K562 (cell line): Measurements from ENCODE around the gene SORT1. TPM values are rescaled to one million over a fixed set of nuclear protein-coding genes. Genes with fewer than 3 reads are reported as not detected.

Experiments
- FOXK2 ChIP-seq, 2 experiments: fragments of 450-650 bp; IDR thresholded peaks in 1 of 2; conservative IDR thresholded peaks in 1 of 2; 2 replicates each; pipeline ENCODE4 v1.6.1; 2016; ENCODE audit warnings: low read depth in 2 of 2, mild to moderate bottlenecking in 1 of 2
- KLF13 ChIP-seq: fragments of 450-650 bp; IDR thresholded peaks from 2 replicates; pipeline ENCODE4 v1.6.1; 2016; ENCODE audit warnings: missing genetic modification characterization, low read depth, mild to moderate bottlenecking, missing compliant biosample characterization, moderate library complexity, borderline replicate concordance
- PHTF2 ChIP-seq: fragments of 250-450 bp; sonication (Bioruptor Pico); IDR thresholded peaks from 2 replicates; pipeline ENCODE4 v1.5.0; 2021; ENCODE audit warnings: mild to moderate bottlenecking
- TEAD2 ChIP-seq: fragments of 450-650 bp; IDR thresholded peaks from 2 replicates; pipeline ENCODE4 v1.6.1; 2016; ENCODE audit warnings: missing genetic modification characterization, control low read depth, missing compliant biosample characterization
- ZNF384 ChIP-seq: IDR thresholded peaks from 2 replicates; pipeline ENCODE4 v1.6.1; 2012; ENCODE audit warnings: low read depth, low read length, improper control_type of control experiment
- polyA plus RNA-seq, 8 experiments: library from polyadenylated mRNA; depleted of rRNA in 4 of 8; stranded (reverse) in 5 of 8; unstranded in 3 of 8; fragments of >200 nt; fragmentation: Nextera tagmentation in 2 of 8; fragmentation: Illumina TruSeq in 1 of 8; extraction: Ambion mirVana in 2 of 8; extraction: Trizol in 1 of 8; gene quantifications; 2 replicates each; pipeline versions ENCODE4 v1.2.1 to v1.2.3, GENCODE V29; 2011 to 2014; ENCODE audit warnings: inconsistent platforms in 1 of 8, missing spikeins in 1 of 8
- total RNA-seq, 7 experiments: library from RNA; depleted of rRNA in 6 of 7; stranded (reverse); fragments of >200 nt in 6 of 7; fragmentation: Illumina TruSeq in 2 of 7; extraction: Trizol in 2 of 7; gene quantifications; 2 replicates each; pipeline versions ENCODE4 v1.2.1 to v1.2.3, GENCODE V29; 2011 to 2021; ENCODE audit warnings: low replicate concordance in 1 of 7
- TF ChIP-seq, protein P1 (sequence below): IDR thresholded peaks from 3 replicates; pipeline ENCODE4 v1.6.1; 2011; ENCODE audit warnings: borderline replicate concordance, mild to moderate bottlenecking, moderate library complexity; ENCODE audit not compliant: insufficient read length; ENCODE audit errors: extremely low read depth
- TF ChIP-seq, protein P2 (sequence below): sonication (generic); formaldehyde crosslinking; IDR thresholded peaks from 2 replicates; pipeline ENCODE4 v1.8.0; 2022; ENCODE audit warnings: missing genetic modification reagents, mild to moderate bottlenecking, borderline replicate concordance
- TF ChIP-seq, protein P3 (sequence below): sonication (generic); formaldehyde crosslinking; IDR thresholded peaks from 2 replicates; pipeline ENCODE4 v1.8.1; 2023; ENCODE audit warnings: mild to moderate bottlenecking, missing genetic modification reagents
- TF ChIP-seq, protein P4 (sequence below): fragments of 250-450 bp; sonication (Bioruptor Pico); IDR thresholded peaks from 2 replicates; pipeline ENCODE4 v1.8.0; 2022; ENCODE audit warnings: moderate library complexity, mild to moderate bottlenecking, inconsistent platforms
- TF ChIP-seq, protein P5 (sequence below): sonication (generic); IDR thresholded peaks from 2 replicates; pipeline ENCODE4 v1.6.1; 2016
- TF ChIP-seq, protein P6 (sequence below): fragments of 450-650 bp; conservative IDR thresholded peaks from 2 replicates; pipeline ENCODE4 v1.6.1; 2016; ENCODE audit warnings: missing genetic modification characterization, low read depth, mild to moderate bottlenecking, missing compliant biosample characterization, moderate library complexity
- TF ChIP-seq, protein P7 (sequence below): IDR thresholded peaks from 2 replicates; pipeline ENCODE4 v1.6.1; 2014; ENCODE audit warnings: antibody characterized with exemption

The SORT1 gene
- total and polyA plus RNA-seq, 9 of the 15 experiments (the other 6 are each of a cell fraction or from before 2014, with no cell fraction given), result 27.4 to 112 (median 65.0) TPM

DNA sequence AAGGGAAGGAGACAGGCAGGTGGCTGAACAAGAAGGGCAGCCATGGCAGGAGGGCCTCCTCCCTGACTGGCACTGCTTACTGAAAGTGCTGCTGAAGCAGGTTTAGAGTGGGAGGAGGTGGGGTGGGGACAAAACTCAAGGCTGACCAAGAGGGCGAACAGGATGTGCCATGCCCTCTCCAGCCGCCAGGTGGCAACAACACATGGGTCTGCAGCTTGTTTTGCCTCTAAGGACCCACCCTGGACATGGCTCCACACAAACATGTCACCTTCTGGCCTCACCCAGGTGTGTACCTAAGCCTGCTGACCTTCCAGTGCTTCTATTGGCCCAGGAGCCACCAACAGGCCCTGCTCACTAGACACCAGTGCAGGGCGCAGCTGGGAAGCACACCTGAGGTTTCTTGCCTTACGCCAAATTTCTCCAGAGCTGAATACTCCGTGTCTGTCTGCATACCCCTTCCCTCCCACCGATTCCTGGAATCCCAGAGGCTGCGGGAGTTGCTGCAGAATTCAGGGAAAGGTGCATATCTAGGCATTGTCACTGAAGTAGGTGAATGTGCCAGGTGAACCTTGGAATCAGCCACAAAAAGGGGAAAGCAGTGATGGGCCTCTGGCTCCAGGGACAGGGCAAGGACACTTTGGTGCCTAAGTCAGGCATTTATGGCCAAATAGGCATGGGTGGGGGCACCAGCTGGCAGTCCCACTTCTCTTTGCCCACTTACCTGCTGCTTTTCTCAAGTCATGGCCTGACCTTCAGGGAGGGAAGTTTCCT lies 120.1 kb downstream of the SORT1 start (continued):
- TF ChIP-seq, protein P1, sequence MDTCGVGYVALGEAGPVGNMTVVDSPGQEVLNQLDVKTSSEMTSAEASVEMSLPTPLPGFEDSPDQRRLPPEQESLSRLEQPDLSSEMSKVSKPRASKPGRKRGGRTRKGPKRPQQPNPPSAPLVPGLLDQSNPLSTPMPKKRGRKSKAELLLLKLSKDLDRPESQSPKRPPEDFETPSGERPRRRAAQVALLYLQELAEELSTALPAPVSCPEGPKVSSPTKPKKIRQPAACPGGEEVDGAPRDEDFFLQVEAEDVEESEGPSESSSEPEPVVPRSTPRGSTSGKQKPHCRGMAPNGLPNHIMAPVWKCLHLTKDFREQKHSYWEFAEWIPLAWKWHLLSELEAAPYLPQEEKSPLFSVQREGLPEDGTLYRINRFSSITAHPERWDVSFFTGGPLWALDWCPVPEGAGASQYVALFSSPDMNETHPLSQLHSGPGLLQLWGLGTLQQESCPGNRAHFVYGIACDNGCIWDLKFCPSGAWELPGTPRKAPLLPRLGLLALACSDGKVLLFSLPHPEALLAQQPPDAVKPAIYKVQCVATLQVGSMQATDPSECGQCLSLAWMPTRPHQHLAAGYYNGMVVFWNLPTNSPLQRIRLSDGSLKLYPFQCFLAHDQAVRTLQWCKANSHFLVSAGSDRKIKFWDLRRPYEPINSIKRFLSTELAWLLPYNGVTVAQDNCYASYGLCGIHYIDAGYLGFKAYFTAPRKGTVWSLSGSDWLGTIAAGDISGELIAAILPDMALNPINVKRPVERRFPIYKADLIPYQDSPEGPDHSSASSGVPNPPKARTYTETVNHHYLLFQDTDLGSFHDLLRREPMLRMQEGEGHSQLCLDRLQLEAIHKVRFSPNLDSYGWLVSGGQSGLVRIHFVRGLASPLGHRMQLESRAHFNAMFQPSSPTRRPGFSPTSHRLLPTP, result no peak
- TF ChIP-seq, protein P2, sequence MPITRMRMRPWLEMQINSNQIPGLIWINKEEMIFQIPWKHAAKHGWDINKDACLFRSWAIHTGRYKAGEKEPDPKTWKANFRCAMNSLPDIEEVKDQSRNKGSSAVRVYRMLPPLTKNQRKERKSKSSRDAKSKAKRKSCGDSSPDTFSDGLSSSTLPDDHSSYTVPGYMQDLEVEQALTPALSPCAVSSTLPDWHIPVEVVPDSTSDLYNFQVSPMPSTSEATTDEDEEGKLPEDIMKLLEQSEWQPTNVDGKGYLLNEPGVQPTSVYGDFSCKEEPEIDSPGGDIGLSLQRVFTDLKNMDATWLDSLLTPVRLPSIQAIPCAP (CRISPR knock-in tag), result no peak
- TF ChIP-seq ZNF384 (no peak), FOXK2 (conservative IDR thresholded peaks at IDR 0.05 in 1 of 2, IDR thresholded peaks at IDR 0.05 in 1 of 2; ENCODE audit: low read depth in 2 of 2) (peak in 1 of 2 experiments; percentile 74; a peak in 1 of 4 replicates), KLF13 (tag) (peak; percentile 51; the same call in 1 of the 2 replicates), PHTF2 (CRISPR knock-in tag) (no peak), TEAD2 (no peak)
- TF ChIP-seq, protein P3, sequence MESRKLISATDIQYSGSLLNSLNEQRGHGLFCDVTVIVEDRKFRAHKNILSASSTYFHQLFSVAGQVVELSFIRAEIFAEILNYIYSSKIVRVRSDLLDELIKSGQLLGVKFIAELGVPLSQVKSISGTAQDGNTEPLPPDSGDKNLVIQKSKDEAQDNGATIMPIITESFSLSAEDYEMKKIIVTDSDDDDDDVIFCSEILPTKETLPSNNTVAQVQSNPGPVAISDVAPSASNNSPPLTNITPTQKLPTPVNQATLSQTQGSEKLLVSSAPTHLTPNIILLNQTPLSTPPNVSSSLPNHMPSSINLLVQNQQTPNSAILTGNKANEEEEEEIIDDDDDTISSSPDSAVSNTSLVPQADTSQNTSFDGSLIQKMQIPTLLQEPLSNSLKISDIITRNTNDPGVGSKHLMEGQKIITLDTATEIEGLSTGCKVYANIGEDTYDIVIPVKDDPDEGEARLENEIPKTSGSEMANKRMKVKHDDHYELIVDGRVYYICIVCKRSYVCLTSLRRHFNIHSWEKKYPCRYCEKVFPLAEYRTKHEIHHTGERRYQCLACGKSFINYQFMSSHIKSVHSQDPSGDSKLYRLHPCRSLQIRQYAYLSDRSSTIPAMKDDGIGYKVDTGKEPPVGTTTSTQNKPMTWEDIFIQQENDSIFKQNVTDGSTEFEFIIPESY (CRISPR knock-in tag), result peak; percentile 46
- TF ChIP-seq, protein P4, sequence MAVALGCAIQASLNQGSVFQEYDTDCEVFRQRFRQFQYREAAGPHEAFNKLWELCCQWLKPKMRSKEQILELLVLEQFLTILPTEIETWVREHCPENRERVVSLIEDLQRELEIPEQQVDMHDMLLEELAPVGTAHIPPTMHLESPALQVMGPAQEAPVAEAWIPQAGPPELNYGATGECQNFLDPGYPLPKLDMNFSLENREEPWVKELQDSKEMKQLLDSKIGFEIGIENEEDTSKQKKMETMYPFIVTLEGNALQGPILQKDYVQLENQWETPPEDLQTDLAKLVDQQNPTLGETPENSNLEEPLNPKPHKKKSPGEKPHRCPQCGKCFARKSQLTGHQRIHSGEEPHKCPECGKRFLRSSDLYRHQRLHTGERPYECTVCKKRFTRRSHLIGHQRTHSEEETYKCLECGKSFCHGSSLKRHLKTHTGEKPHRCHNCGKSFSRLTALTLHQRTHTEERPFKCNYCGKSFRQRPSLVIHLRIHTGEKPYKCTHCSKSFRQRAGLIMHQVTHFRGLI (CRISPR knock-in tag), result no peak
- TF ChIP-seq, protein P5, sequence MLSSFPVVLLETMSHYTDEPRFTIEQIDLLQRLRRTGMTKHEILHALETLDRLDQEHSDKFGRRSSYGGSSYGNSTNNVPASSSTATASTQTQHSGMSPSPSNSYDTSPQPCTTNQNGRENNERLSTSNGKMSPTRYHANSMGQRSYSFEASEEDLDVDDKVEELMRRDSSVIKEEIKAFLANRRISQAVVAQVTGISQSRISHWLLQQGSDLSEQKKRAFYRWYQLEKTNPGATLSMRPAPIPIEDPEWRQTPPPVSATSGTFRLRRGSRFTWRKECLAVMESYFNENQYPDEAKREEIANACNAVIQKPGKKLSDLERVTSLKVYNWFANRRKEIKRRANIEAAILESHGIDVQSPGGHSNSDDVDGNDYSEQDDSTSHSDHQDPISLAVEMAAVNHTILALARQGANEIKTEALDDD, result no peak
- TF ChIP-seq, protein P6, sequence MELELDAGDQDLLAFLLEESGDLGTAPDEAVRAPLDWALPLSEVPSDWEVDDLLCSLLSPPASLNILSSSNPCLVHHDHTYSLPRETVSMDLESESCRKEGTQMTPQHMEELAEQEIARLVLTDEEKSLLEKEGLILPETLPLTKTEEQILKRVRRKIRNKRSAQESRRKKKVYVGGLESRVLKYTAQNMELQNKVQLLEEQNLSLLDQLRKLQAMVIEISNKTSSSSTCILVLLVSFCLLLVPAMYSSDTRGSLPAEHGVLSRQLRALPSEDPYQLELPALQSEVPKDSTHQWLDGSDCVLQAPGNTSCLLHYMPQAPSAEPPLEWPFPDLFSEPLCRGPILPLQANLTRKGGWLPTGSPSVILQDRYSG (tag), result no peak
- TF ChIP-seq, protein P7, sequence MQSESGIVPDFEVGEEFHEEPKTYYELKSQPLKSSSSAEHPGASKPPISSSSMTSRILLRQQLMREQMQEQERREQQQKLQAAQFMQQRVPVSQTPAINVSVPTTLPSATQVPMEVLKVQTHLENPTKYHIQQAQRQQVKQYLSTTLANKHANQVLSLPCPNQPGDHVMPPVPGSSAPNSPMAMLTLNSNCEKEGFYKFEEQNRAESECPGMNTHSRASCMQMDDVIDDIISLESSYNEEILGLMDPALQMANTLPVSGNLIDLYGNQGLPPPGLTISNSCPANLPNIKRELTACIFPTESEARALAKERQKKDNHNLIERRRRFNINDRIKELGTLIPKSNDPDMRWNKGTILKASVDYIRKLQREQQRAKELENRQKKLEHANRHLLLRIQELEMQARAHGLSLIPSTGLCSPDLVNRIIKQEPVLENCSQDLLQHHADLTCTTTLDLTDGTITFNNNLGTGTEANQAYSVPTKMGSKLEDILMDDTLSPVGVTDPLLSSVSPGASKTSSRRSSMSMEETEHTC, result no peak
